Measurements from ENCODE around the gene TFAP2E. TPM values are rescaled to one million over a fixed set of nuclear protein-coding genes. Genes with fewer than 3 reads are reported as not detected.

The TFAP2E gene
- total RNA-seq, 1 donor from 2014 or later, result 0.41 TPM

DNA sequence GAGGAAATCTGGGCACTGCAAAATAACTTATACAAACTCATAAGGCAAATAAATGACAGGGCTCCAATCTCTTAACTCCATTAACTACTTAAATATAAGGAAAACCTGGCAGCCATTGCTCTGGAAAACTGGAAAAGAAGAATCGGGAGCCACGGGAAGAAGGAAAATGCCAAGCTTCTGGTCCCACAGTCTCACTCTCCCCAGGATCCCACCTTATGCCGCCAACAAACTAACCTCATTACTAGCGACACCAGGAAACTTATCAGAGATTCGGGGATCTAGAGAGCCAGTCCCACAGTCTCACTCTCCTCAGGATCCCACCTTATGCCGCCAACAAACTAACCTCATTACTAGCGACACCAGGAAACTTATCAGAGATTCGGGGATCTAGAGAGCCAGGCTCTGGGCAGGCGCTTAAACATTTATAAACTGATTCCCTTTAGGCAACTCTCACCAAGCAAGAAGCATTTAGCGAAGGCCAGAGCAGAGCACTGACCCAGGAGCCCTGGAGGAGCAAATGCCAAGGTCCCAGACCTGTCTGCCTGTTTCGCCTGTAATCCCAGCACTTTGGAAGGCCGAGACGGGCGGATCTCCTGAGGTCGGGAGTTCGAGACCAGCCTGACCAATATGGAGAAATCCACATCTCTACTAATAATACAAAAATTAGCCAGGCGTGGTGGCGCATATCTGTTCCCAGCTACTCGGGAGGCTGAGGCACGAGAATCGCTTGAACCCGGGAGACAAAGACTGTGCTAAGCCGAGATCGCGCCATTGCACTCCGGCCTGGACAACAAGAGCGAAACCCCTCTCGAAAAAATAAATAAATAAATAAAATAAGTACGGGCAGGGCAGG is 67.5 kb downstream of the TFAP2E start:
- Histone ChIP-seq H3K27me3 (ENCODE audit: insufficient read depth, low read length) (peaks cover 3% of the 10 kb centered on the region), H2AFZ (ENCODE audit: low read depth, low read length) (peak overlapping the region; percentile 95), H4K20me1 (ENCODE audit: insufficient read depth, low read length) (peaks cover 8% of the 10 kb centered on the region), H3K4me1 (ENCODE audit: insufficient read depth, low read length) (peaks cover 10% of the 10 kb centered on the region), H3K4me3 (ENCODE audit: insufficient read depth, low read depth, low read length) (peak overlapping the region; percentile 99), H3K27ac (ENCODE audit: low read depth, low read length) (peak overlapping the region; percentile 97), H3K36me3 (ENCODE audit: insufficient read depth, low read length) (no peaks in the 10 kb centered on the region), H3K9me3 (ENCODE audit: insufficient read depth, low read depth, low read length) (no peaks in the 10 kb centered on the region), H3K4me2 (ENCODE audit: low read length) (peak overlapping the region; percentile 92), H3K79me2 (ENCODE audit: insufficient read depth, low read length) (peaks cover 58% of the 10 kb centered on the region), H3K9ac (ENCODE audit: low read length) (peak overlapping the region; percentile 99)
- peak overlapping the region; percentile 100 for H3K27ac Mint-ChIP-seq (ENCODE audit: unreplicated experiment)
- no peaks in the 10 kb centered on the region for H3K27me3 Mint-ChIP-seq (ENCODE audit: low read depth, unreplicated experiment)
- FAIRE-seq (no peak), DNase-seq (ENCODE audit: low read depth) (no peak)
- H3K4me1 Mint-ChIP-seq (ENCODE audit: low read depth, unreplicated experiment), result peaks cover 13% of the 10 kb centered on the region
- TF ChIP-seq EZH2 (IDR thresholded peaks at IDR 0.05; ENCODE audit: insufficient read depth, low read length) (no peak), CTCF (IDR thresholded peaks at IDR 0.05; ENCODE audit: insufficient read depth, low read depth, low read length) (no peak)
- peak overlapping the region; percentile 100 for H3K4me3 Mint-ChIP-seq (ENCODE audit: unreplicated experiment)
- peaks cover 3% of the 10 kb centered on the region for H3K9me3 Mint-ChIP-seq (ENCODE audit: unreplicated experiment)
- H3K36me3 Mint-ChIP-seq (ENCODE audit: low read depth, unreplicated experiment), result peaks cover 2% of the 10 kb centered on the region

DNA sequence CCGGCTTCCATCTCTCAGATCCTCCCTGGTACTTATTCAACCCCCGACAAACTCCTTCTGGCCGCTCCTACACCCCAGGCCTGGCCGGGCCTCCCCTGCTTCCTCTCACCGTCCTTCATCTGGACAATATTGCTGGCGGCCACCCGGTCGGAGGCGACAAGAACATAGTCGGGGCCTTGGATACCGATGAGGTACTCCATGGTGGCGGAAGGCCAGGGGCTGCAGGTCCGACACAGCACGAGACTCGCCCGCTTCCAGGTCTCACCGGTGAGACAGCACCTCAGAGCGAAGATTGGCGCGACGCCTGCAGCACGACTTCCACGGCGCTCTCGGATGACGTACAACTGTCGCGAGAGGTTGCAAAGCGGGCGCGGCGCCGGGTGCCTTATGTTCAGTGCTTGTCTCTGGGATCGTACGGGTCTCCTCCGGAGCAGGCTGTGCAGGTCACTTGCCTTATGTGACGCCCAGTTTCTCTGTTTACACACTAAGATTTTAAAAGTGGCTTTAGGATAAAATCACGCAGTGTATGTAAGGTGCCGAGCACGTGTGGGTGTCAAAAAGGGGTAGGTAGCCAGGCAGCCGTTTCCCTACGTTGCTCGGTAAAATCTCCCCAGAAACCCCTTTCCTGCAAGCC is 68.2 kb downstream of the TFAP2E start, which contains the start of gene PSMB2:
TSS of gene PSMB2 (minus strand) at position 294 of the 634 bp plus-strand sequence. CDS start at position 200, 94 bp downstream.
- no peak for TF ChIP-seq CTCF (IDR thresholded peaks at IDR 0.05; ENCODE audit: insufficient read depth, low read depth, low read length)
- no peak for TF ChIP-seq EZH2 (IDR thresholded peaks at IDR 0.05; ENCODE audit: insufficient read depth, low read length)
- Histone ChIP-seq H4K20me1 (ENCODE audit: insufficient read depth, low read length) (peaks cover 8% of the 10 kb centered on the region), H3K79me2 (ENCODE audit: insufficient read depth, low read length) (peaks cover 51% of the 10 kb centered on the region), H2AFZ (ENCODE audit: low read depth, low read length) (peak within 1 kb of the TSS; percentile 95), H3K9ac (ENCODE audit: low read length) (peak within 1 kb of the TSS; percentile 99), H3K4me1 (ENCODE audit: insufficient read depth, low read length) (peaks cover 10% of the 10 kb centered on the region), H3K4me2 (ENCODE audit: low read length) (peak within 1 kb of the TSS; percentile 92), H3K4me3 (ENCODE audit: insufficient read depth, low read depth, low read length) (peak within 1 kb of the TSS; percentile 99), H3K36me3 (ENCODE audit: insufficient read depth, low read length) (no peaks in the 10 kb centered on the region), H3K27ac (ENCODE audit: low read depth, low read length) (peak within 1 kb of the TSS; percentile 97), H3K27me3 (ENCODE audit: insufficient read depth, low read length) (peaks cover 4% of the 10 kb centered on the region), H3K9me3 (ENCODE audit: insufficient read depth, low read depth, low read length) (no peaks in the 10 kb centered on the region)
- H3K4me1 Mint-ChIP-seq (ENCODE audit: low read depth, unreplicated experiment), result peaks cover 13% of the 10 kb centered on the region
- H3K4me3 Mint-ChIP-seq (ENCODE audit: unreplicated experiment), result peak within 1 kb of the TSS; percentile 100
- H3K9me3 Mint-ChIP-seq (ENCODE audit: unreplicated experiment), result peaks cover 3% of the 10 kb centered on the region
- DNase-seq (ENCODE audit: low read depth), result peak; percentile 86
- H3K36me3 Mint-ChIP-seq (ENCODE audit: low read depth, unreplicated experiment), result no peaks in the 10 kb centered on the region
- H3K27ac Mint-ChIP-seq (ENCODE audit: unreplicated experiment), result peak within 1 kb of the TSS; percentile 100
- peaks cover 7% of the 10 kb centered on the region for H3K27me3 Mint-ChIP-seq (ENCODE audit: low read depth, unreplicated experiment)
- FAIRE-seq, result no peak
